SH-SY5Y (cell line): ENCODE data around the gene COL1A2.

Experiments used
- GATA2 ChIP-seq: IDR thresholded peaks from 2 replicates; pipeline ENCODE4 v1.6.1; 2011; ENCODE audit warnings: mild to moderate bottlenecking, low read depth, low read length
- GATA3 ChIP-seq: IDR thresholded peaks from 2 replicates; pipeline ENCODE4 v1.6.1; 2011; ENCODE audit warnings: low read depth, mild to moderate bottlenecking, low read length, moderate library complexity

Gene COL1A2

GRCh38 chr7:94395141-94396036, 694 bp downstream of the COL1A2 start:
- TF ChIP-seq GATA3 (no peak), GATA2 (no peak)

DNA sequence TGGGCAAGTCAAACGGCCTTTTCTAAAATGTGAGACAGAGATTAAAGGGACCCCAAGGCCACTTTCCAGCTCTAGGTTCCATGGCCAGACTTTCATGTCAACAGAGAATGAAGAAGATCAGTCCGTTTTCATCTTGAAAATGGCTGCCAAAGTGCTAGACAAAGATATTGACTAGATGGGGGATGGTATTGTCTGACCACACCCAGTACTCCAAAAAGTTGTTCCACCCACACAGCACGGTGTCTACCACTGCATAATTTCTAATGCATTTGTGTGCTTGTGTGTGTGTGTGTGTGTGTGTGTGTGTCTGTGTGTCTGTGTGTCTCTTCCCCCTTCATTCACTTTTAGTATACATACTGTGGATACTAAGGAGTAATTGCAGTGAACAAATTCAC, 1.3 kb downstream of the COL1A2 start:
- no peak for TF ChIP-seq GATA2
- TF ChIP-seq GATA3, result no peak

DNA sequence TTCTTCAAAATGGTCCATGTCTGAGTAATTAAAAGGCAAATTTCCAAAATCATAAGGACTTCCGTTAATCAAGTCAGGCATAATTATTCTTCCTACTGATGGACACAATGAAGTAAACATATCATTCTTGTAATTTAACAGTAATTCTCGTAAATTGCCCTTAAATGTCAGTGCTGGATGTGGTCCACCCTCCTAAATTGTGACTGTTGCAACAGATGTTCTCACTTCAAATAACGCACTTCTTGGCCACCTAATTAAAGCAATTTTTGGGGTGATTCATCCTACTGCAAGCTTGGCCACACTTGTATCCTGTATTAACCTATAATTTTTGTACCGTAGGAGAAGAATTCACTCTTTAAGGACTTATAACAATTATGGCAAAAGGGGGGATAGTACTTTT, 1.9 kb downstream of the COL1A2 start:
- no peak for TF ChIP-seq GATA2
- TF ChIP-seq GATA3, result no peak

DNA sequence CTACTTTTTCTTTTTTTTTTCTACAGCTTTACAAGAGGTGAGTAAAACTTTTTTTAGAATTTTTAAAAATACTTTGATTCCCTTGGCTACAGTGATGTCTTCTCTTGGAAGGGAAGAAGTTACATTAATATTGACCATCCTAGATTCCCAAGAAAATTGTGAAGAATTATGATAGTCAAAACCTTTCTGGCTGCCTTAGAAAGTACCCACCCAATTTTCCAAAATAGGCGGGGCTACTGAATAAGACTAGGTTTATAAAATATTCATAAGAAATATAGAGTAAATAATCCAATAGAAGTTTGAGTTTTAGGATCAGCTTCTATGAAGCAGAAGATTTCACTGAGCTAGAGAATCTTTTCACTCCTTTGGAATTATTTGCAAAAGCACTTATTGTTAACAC, 3.0 kb downstream of the COL1A2 start:
- TF ChIP-seq GATA3, result no peak

- TF ChIP-seq GATA2 (no peak), GATA3 (no peak)
These were observed 4.1 kb downstream of the COL1A2 start for GRCh38 chr7:94398841-94399240.

DNA sequence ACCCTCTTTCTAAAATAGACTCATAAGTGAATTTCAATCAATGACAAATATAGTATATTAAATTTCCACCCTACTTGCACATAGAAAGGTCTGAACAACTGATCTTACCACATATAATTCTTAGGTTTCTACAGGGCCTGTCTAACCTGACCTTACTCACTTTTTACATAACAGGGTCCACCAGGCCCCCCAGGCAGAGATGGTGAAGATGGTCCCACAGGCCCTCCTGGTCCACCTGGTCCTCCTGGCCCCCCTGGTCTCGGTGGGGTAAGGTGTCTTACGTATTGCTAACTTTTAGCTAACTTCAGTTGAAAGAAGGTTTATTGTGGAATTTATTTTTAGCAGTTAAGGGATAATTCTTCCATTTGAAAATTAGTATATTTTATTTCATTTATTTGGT, 5.3 kb downstream of the COL1A2 start:
- TF ChIP-seq GATA3 (no peak), GATA2 (no peak)

DNA sequence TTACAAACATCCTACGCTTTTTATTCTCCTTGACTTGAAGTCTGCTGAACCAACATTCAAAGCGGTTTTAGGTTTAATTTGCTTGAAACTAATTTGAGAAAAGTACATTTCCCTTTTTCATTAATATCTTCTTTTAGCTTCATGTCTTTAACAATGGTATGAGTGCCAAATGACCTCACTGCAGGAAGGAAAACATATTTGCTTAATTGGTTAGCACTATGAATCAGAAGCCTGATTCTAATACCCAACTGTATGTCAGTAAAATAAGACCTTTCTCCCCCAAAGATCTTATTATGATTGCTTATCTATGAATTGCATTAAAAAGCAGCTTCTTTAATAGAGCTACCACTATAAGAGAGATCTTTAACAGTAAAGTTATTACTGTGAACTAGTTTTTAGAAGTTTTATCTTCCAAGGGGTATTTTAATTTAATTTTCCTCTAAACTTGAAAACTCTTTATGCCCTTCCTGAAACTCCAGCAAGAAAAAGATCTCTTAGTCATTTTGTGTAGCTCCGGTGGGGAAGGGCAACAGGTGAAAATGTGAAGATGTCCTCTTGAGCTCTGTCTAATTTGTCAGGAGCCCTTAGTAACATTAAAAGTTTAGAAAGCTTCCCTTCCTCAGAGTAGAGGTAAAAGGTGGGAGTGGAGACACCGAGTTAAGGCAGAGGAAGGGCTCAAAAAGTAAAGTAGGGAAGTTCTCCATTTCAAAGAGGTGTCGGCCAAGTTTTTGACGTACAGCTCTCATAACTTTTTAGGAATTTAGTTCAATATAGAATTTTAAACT, 6.1 kb downstream of the COL1A2 start:
- no peak for TF ChIP-seq GATA2
- no peak for TF ChIP-seq GATA3

GRCh38 chr7:94401428-94401814, 6.7 kb downstream of the COL1A2 start:
- TF ChIP-seq GATA2, result no peak
- no peak for TF ChIP-seq GATA3

DNA sequence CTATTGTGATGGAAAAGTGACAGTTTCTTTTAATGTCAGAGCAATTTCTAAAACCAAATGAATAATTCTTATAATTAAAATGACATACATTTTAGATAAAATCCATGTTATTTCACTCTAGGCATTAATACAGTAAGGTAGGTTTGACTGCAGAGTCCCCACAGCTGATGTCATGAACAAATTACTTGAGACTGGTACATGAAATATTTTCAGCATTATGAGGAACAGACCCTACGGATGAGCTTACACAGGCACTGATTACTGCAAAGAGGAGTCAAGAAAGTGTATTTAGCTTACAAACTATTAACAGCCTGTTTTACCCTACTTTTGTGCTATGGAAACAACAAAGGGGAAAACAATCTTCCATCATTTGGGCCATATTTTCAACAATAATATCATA, 8.9 kb downstream of the COL1A2 start:
- TF ChIP-seq GATA3 (no peak), GATA2 (no peak)

- TF ChIP-seq GATA2, result no peak
- TF ChIP-seq GATA3, result no peak
These were observed 10.8 kb downstream of the COL1A2 start for GRCh38 chr7:94405506-94405905.

DNA sequence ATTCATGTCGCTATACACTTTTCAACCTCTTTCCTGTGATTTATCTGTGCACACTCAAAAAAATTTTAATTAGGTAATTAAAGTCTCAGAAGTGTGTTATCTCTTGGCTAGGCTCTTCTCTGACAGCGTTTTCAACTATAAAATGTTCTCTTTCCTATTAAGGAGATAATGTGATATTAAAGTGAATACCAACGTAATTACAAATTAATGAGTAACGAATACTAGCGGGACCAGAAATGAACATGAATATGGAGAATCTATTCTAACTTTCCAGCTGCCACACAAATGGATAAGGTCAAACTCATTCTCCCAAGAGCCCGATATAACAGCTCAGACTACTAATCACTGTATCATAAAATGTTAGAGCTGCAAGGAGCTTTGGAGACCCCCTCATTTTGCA, 12.0 kb downstream of the COL1A2 start:
- TF ChIP-seq GATA3 (no peak), GATA2 (no peak)

DNA sequence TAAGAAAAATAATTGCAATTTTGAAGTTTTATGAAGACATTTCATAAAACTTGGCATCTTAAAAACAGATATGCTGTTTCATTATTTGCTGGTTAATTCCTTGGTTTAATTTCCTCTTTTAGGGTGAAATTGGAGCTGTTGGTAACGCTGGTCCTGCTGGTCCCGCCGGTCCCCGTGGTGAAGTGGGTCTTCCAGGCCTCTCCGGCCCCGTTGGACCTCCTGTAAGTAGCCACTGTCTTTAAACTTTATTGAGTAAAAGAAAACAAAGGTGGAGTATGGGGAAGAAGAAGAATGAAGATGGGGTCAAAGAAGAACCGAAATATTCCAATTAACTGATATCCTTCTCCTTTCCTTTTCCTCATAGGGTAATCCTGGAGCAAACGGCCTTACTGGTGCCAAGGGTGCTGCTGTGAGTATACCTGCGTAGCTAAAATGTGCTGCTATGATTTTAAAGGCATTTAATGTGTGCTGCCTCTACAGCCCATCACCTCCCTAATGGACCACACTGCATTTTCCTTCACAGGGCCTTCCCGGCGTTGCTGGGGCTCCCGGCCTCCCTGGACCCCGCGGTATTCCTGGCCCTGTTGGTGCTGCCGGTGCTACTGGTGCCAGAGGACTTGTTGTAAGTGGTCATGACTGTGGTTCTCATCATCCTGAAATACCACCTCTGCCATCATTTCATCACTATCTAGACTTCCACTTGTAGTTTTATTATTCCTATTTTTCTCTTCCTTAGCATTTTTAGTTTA, 14.7 kb downstream of the COL1A2 start:
- no peak for TF ChIP-seq GATA3
- TF ChIP-seq GATA2, result no peak

- TF ChIP-seq GATA2 (no peak), GATA3 (no peak)
These were observed 15.9 kb downstream of the COL1A2 start for GRCh38 chr7:94410413-94411187.

DNA sequence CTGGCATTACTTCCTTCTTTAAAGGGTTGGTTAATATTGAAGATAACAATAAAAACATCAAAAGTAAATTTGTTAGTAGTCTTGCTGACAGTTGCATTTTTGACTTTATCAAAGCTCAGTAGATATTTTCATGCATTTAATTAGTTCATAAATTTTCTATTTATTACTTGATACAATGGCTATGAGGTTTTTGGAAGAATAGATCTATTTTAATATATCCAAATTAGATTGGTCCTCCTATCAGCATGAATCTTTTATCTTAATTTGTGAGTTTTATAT, 16.4 kb downstream of the COL1A2 start:
- TF ChIP-seq GATA2, result no peak
- no peak for TF ChIP-seq GATA3
